Stimulated activated CD4-positive, alpha-beta T cell treated with anti-CD3 and anti-CD28 coated beads, TNF-alpha, amount 100 ng/mL, for 48 hours (primary cell): ENCODE data around the gene SENP7.
"Not testable (repeated sequence)": the region's sequence is repeated elsewhere in the genome, so short reads cannot be mapped to it uniquely, and the experiment has no call there.

Experiments
- DNase-seq, 3 donors: peaks; one replicate each; pipeline ENCODE4 v3.0.0-alpha.2; 2020; ENCODE audit warnings: low read depth in 3 of 3

Gene SENP7

DNA sequence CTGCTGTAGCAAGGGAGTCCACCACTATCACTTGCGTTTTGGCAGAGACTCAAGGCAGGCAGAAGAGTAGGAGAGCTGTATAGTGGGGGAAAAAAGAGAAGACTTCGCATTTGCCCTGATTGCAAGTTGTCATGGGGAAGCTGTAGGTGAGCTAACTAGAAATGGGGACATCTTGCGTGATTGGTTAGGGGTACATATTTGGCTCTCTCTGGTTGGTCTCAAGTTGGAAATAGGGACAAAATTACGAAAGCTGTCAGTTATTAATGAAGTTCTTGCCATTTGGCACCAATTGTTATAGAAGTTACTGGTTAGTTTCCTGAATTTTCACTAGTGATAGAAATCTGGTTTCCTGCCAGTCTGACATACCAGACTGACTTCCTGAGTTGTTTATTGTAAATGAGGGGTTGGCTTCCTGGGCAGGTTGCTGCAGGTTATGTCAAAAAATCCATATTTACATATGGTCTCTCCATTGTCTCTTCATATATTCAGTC, 8.2 kb upstream of the SENP7 start:
- no peak for DNase-seq

DNA sequence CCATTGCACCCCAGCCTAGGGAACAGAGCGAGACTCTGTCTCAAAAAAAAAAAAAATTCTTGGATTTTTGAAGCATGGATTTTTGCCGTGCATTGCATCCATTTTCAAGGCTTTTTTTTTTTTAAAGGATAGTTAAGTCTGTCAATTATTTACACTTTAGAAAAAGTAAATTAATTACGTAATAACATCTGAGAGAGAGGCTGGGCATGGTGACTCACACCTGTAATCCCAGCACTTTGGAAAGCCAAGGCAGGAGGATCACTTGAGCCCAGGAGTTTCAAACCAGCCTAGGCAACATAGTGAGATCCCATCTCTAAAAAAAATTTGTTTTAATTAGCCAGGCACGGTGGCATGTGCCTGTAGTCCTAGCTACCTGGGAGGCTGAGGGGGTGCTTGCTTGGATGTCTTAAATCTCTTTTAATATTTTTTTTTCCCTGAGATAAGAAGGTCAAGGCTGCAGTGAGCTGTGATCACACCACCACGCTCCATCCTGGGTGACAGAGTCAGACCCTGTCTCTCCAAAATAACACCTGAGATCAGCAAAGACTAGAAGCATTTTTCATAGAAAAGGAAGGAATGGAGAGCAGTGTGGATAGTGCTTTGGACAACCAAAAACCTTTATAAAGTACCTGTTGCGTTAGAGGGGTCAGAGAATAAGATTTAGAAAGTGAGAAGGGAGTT, 6.8 kb upstream of the SENP7 start:
- no peak for DNase-seq

- peak in 2 of 3 donors; percentile 11 to 19 for DNase-seq
These were observed 5.4 kb upstream of the SENP7 start for GRCh38 chr3:101518421-101518871.

DNA sequence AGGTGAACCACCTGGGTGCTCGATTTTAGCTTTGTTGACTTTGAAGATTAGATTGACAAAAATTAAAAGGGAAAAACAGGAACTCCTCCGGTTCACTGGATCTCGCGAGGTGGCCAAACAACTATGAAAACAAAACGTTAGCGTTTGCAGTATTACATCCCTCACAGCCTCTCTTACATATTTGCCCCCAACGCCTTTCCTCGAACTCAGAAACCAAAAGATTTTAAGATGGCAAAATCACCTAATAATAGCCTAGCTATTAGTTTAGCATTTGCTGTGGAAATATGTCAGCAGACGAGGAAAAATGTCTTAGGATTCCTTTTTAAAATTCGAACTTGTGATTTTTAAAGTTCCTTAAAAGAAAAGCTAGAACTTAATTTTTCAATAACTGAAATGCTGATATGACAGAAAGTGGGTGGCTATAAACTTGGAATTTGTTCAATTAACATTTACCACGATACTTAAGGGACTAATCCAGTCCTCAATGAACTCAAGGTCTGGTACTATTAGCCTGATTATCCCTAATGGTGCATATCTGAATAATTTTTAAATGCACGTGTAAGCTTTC, 491 bp upstream of the SENP7 start:
- no peak for DNase-seq

DNA sequence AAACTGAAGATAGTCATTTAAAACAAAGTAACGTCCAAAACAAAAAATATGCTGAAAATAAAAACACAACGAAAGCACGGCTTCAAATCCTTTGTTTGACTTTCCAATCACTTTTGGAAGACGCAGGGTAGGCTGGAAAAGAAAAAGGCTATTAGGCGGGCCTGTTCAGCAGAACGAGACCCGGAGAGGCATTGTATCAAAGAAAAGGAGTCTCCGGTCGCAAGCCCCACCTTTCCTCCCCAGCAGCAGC, 691 bp downstream of the SENP7 start:
- DNase-seq, result peak in 1 of 3 donors; percentile 8

DNA sequence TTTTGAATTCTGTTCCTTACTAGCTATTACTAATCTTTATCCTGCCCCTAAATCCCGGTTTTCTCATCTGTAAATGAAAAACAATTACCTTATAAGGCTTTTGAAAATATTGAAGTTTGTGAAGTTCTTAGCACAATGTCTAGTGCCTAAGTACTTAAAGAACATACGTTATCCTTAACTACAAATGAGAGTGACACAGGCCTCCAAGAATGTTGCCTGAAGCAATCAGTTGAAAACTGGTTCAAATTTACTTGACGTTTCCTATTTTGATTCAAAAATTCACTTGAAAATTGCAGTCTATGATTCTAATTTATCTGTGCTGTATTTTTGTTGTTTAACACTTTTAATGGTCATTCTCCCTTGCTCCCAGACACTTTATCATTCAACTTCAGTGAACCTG, 3.2 kb downstream of the SENP7 start:
- no peak for DNase-seq

DNA sequence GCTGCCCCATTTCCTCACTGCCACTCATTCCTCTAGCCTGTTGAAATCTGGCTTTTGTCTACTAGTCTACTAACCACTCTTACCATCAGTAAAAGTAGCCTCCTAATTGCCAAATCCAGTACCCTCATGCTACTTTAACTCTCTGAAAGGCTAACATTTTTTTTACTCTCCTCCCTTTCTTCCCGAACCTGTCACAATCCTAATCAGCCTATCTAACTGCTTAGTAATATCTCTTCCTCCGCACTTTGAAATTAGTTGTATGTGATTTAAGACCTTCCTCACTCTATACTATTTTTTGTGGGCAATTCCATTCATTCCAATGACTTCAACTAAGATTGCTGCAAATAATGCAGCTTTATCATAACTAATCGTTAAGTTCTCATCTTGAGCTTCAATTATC, 3.7 kb downstream of the SENP7 start:
- no peak for DNase-seq

GRCh38 chr3:101501783-101502182, 11.2 kb downstream of the SENP7 start:
- no peak for DNase-seq

DNA sequence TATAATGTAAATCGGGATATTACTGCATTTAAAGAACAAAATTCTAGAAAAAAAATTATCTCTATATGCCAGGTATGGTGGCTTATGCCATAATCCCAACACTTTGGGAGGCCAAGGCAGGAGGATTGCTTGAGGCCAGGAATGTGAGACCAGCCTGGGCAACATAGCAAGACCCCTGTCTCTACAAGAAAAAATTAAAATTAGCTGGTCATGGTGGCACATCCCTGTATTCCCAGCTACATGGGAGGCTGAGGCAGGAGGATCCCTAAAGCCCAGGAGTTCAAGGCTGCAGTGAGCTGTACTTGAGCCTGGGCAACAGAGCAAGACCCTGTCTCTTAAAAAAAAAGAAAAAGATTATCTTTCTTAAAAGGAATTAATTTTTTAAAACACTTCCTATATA, 12.8 kb downstream of the SENP7 start:
- no peak for DNase-seq

DNA sequence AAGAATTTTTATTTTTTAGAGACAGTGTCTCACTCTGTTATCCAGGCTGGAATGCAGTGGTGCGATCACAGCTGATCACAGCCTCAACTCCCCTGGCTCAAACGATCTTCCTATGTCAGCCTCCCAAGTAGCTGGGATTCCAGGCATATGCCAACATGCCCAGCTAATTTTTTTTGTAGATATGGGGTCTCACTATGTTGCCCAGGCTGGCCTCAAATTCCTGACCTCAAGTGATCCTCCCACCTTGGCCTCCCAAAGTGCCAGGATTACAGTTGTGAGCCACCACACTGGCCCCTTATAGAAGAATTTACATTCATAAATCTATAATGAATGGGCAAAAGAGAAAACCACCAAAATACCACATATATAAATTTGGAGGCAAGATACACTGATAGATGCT, 15.2 kb downstream of the SENP7 start:
- DNase-seq, result no peak

GRCh38 chr3:101495552-101495951, 17.5 kb downstream of the SENP7 start:
- DNase-seq, result no peak

GRCh38 chr3:101484805-101485620, 28.0 kb downstream of the SENP7 start:
- DNase-seq, result no peak

DNA sequence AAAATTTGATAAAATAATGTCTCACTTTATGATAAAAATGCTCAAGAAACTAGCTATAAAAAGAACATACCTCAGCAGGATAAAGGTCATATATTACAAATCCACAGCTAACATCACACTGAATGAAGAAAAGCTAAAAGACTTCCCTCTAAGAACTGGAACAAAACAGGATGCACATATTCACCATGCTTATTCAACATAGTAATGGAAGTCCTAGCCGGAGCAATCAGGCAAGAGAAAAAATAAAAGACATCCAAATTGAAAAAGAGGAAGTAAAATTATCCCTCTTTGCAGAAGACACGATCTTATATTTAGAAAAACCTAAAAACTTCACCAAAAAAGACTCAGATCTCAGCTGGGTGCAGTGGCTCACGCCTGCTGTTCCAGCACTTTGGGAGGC, 34.0 kb downstream of the SENP7 start:
- DNase-seq, result no peak

DNA sequence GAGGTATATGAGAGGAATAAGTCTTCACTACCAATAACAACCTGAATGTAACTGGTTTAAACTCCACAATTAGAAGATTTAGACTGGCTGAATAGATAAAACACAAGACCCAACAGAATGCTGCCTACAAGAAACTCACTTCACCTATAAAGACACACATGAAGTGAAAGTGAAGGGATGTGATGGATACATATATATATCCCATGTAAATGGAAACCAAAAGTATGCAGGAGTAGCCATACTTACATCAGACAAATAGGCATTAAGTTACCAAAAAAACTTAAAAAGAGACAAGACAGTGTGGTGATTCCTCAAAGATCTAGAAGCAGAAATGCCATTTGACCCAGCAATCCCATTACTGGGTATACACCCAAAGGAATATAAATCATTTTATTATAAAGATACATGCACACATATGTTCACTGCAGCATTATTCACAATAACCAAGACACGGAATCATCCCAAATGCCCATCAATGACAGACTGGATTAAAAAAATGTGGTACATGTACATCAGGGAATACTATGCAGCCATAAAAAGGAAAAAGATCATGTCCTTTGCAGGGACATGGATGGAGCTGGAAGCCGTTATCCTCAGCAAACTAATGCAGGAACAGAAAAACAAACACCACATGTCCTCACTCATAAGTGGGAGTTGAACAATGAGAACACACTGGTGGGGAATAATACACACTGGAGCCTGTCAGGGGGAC, 38.0 kb downstream of the SENP7 start:
- not testable (repeated sequence) for DNase-seq

DNA sequence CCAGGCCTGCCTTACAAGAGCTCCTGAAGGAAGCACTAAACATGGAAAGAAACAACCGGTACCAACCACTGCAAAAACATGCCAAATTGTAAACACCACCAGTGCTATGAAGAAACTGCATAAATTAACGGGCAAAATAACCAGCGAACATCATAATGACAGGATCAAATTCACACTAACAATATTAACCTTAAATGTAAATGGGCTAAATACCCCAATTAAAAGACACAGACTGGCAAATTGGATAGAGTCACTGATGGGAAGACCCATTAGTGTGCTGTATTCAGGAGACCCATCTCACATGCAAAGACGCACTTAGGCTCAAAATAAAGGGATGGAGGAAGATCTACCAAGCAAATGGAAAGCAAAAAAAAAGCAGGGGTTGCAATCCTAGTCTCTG, 44.3 kb downstream of the SENP7 start:
- DNase-seq, result not testable (repeated sequence)

DNA sequence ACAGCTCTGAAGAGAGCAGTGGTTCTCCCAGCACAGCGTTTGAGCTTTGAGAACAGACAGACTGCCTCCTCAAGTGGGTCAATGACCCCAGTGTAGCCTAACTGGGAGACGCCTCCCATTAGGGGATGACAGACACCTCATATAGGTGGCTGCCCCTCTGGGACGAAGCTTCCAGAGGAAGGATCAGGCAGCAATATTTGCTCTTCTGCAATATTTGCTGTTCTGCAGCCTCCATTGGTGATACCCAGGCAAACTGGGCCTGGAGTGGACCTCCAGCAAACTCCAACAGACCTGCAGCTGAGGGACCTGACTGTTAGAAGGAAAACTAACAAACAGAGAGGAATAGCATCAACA, 45.7 kb downstream of the SENP7 start:
- not testable (repeated sequence) for DNase-seq

DNA sequence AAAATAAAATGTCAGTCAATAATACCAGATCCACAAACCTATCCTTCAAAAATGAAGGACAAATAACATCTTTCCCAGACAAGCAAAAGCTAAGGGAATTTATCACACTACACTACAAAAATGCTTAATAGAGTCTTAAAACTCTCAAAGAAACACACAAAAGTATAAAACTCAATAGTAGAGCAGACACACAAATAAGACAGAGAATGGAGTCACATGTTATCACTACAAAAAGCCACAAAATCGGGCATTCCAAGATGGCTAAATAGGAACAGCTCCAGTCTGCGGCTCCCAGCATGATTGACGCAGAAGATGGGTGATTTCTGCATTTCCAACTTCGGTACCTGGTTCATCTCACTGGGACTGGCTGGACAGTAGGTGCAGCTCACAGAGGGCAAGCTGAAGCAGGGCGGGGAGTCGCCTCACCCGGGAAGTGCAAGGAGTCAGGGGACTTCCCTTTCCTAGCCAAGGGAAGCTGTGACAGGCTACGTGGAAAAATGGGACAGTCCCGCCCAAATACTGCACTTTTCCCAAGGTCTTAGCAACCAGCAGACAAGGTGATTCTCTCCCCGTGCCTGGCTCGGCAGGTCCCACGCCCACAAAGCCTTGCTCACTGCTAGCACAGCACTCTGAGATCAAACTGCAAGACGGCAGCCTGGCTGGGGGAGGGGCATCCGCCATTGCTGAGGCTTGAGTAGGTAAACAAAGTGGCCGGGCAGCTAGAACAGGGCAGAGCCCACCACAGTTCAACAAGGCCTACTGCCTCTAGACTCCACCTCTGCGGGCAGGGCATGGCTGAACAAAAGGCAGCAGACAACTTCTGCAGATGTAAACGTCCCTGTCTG, 46.3 kb downstream of the SENP7 start:
- DNase-seq, result peak in 1 of 3 donors; percentile 68

DNA sequence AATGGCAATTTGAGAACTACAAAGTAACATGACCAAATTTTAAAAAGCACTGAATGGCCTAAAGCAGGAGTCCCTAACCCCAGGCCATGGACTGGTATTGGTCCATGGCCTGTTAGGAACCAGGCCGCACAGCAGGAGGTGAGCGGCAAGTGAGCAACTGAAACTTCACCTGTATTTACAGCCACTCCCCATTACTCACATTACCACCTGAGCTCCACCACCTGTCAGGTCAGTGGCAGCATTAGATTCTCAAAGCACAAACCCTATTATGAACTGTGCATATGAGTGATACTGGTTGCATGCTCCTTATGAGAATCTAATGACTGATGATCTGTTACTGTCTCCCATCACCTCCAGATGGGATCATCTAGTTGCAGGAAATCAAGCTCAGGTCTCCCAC, 48.8 kb downstream of the SENP7 start:
- no peak for DNase-seq

- DNase-seq, result no peak
These were observed 51.6 kb downstream of the SENP7 start for GRCh38 chr3:101461451-101461850.

- DNase-seq, result no peak
These were observed 54.6 kb downstream of the SENP7 start for GRCh38 chr3:101458387-101458786.

DNA sequence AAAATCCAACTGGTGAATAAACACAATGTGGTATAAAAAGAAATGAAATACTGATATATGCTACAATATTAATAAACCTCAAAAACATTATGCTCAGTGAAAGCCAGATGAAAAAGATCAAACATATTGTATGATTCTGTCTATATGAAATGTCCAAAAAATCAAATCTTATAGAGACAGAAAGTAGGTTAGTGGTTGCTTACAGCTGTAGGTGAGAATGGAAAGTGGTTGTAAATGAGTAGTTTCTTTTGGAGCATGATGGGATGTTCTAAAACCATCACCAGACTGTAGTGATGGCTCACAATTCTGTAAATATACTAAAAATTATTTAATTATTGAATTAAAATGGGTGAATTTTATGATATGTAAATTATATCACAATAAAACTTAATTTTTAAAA, 58.4 kb downstream of the SENP7 start:
- no peak for DNase-seq

DNA sequence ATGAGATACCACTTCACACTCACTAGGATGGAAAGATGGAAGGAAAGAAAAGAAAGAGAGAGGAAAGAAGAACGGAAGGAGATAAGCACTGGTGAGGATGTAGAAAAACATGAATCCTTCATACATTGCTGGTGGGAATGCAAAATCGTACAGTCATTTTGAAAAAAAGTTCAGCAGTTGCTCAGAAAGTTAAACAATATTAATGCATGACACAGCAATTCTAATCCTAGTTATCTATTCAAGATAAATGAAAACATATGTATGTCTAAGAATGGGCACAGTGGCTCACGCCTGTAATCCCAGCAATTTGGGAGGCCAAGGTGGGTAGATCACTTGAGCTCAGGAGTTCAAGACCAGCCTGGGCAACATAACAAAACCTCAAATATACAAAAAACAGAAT, 59.1 kb downstream of the SENP7 start:
- DNase-seq, result no peak
